C4-2B (cell line): ENCODE measurements around the gene FAM163B.
"Not testable (repeated sequence)": the region's sequence is repeated elsewhere in the genome, so short reads cannot be mapped to it uniquely, and the experiment has no call there.

Experiments used
- H3K27ac ChIP-seq: fragments of 450-650 bp; 2 replicates; pipeline ENCODE4 v1.5.1; 2017
- CTCF ChIP-seq: fragments of 450-650 bp; conservative IDR thresholded peaks from 2 replicates; pipeline ENCODE4 v1.5.1; 2017; ENCODE audit warnings: mild to moderate bottlenecking
- ZFX ChIP-seq: fragments of 450-650 bp; IDR thresholded peaks from 2 replicates; pipeline ENCODE4 v1.6.1; 2017

FAM163B gene

GRCh38 chr9:133568186-133568585, 41.0 kb downstream of the FAM163B start:
- TF ChIP-seq CTCF (no peak), ZFX (no peak)
- H3K27ac ChIP-seq: no peak overlapping the region

- TF ChIP-seq CTCF (no peak), ZFX (no peak)
- H3K27ac ChIP-seq: no peak overlapping the region
Measured at GRCh38 chr9:133566817-133567216, 42.4 kb downstream of the FAM163B start.

GRCh38 chr9:133566382-133566781, 42.8 kb downstream of the FAM163B start:
- H3K27ac ChIP-seq: no peak overlapping the region
- TF ChIP-seq CTCF (no peak), ZFX (no peak)

- no peak overlapping the region for H3K27ac ChIP-seq
- TF ChIP-seq CTCF: no peak
- TF ChIP-seq ZFX: no peak
Measured at GRCh38 chr9:133564451-133565116, 44.6 kb downstream of the FAM163B start.

GRCh38 chr9:133563814-133564213, 45.4 kb downstream of the FAM163B start:
- H3K27ac ChIP-seq: not testable (repeated sequence)

GRCh38 chr9:133563291-133563796, 45.8 kb downstream of the FAM163B start:
- no peak overlapping the region for H3K27ac ChIP-seq
- no peak for TF ChIP-seq ZFX
- TF ChIP-seq CTCF: no peak

- H3K27ac ChIP-seq: no peak overlapping the region
- no peak for TF ChIP-seq CTCF
- no peak for TF ChIP-seq ZFX
Measured at GRCh38 chr9:133562611-133563290, 46.4 kb downstream of the FAM163B start.
